Activated B cell treated with CpG ODN at 0.5 μM for 24 hours (primary cell): ENCODE results near the gene KLHL42. TPM values are rescaled to one million over a fixed set of nuclear protein-coding genes. Genes with fewer than 3 reads are reported as not detected.

Experiments
- ATAC-seq: fragments of 200-7000 bp; cut with Tn5 transposase; one replicate; pipeline ENCODE4 v1.10.0; 2021; ENCODE audit warnings: low read depth, mild to moderate bottlenecking, moderate library complexity
- CTCF ChIA-PET: fragments of 350-600 bp; sonication (Branson Sonifier 250); formaldehyde crosslinking; loops from one replicate; lab custom pipeline; 2021; ENCODE audit warnings: antibody characterized with exemption; lab: Charles Lee
- POLR2A ChIA-PET: fragments of 350-600 bp; sonication (Branson Sonifier 250); formaldehyde crosslinking; loops from one replicate; lab custom pipeline; 2021; ENCODE audit warnings: antibody characterized with exemption; lab: Charles Lee
- DNase-seq: peaks from one replicate; pipeline ENCODE4 v3.0.0; 2022
- H3K27ac Mint-ChIP-seq: one replicate; pipeline ENCODE4 v1.8.0; 2020; ENCODE audit warnings: mixed read lengths
- H3K27me3 Mint-ChIP-seq: one replicate; pipeline ENCODE4 v1.8.0; 2021; ENCODE audit warnings: mixed read lengths
- H3K36me3 Mint-ChIP-seq: one replicate; pipeline ENCODE4 v1.8.0; 2021; ENCODE audit warnings: low read depth, mixed read lengths
- H3K4me1 Mint-ChIP-seq: one replicate; pipeline ENCODE4 v1.8.0; 2021; ENCODE audit warnings: mixed read lengths
- H3K4me3 Mint-ChIP-seq: one replicate; pipeline ENCODE4 v1.8.0; 2020; ENCODE audit warnings: mild to moderate bottlenecking, mixed read lengths
- H3K9me3 Mint-ChIP-seq: one replicate; pipeline ENCODE4 v1.8.0; 2020; ENCODE audit warnings: mixed read lengths
- intact Hi-C: fragments of 100-400 bp; cut with micrococcal nuclease; formaldehyde crosslinking; loops from one replicate; pipeline ENCODE4 v1.15.1; 2024
- total RNA-seq: library from RNA; stranded (reverse); gene quantifications from 2 replicates; pipeline ENCODE4 v1.2.3, GENCODE V29; 2022
- TF ChIP-seq, protein P1 (sequence below): fragments of 200-600 bp; IDR thresholded peaks from one replicate; pipeline ENCODE4 v1.8.0; 2022; ENCODE audit warnings: antibody characterized with exemption, mild to moderate bottlenecking

KLHL42 gene
- total RNA-seq, 1 donor from 2014 or later = 19.3 TPM

DNA sequence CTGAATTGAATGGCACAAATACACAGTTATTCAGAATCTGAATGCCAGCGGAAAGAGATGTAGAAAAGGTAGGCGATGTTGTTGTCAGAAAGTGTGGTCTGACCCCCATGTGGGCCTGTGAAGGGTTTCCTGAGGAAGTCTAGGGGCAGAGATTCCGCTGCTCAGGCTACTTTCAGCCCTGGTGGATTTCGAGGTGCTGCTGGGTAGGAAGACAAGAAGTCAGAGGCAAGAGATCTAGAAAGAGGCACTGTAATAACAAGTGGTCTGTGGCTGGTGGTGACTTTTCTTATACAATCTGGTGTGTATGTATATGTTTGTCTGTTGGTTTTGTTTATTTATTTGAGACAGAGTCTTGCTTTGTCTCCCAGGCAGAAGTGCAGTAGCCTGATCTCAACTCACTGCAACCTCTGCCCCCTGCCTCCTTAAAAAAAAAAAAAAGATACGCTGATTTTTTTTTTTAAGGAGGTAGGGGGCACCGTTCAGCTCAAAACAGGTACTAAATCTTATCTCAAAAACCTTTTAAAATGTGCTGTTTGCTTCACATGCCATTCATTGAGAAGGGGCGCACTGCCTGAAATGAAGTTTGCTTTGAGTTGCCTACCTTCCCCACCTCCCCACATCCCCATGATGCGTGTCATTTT lies 27.1 kb downstream of the KLHL42 start:
- H3K27ac Mint-ChIP-seq = no peak overlapping the region
- ATAC-seq = no peak
- intact Hi-C loops = loop anchor here (5.0 kb wide), 1 partner anchor 135 kb away; no protein-coding TSS in a partner anchor
- ChIA-PET CTCF (no interaction called here), POLR2A (no interaction called here)
- no peak overlapping the region for H3K4me3 Mint-ChIP-seq
- TF ChIP-seq, protein P1, sequence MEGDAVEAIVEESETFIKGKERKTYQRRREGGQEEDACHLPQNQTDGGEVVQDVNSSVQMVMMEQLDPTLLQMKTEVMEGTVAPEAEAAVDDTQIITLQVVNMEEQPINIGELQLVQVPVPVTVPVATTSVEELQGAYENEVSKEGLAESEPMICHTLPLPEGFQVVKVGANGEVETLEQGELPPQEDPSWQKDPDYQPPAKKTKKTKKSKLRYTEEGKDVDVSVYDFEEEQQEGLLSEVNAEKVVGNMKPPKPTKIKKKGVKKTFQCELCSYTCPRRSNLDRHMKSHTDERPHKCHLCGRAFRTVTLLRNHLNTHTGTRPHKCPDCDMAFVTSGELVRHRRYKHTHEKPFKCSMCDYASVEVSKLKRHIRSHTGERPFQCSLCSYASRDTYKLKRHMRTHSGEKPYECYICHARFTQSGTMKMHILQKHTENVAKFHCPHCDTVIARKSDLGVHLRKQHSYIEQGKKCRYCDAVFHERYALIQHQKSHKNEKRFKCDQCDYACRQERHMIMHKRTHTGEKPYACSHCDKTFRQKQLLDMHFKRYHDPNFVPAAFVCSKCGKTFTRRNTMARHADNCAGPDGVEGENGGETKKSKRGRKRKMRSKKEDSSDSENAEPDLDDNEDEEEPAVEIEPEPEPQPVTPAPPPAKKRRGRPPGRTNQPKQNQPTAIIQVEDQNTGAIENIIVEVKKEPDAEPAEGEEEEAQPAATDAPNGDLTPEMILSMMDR = no peak
- H3K4me1 Mint-ChIP-seq = no peaks in the 10 kb centered on the region
- no peak for DNase-seq
- H3K36me3 Mint-ChIP-seq = no peaks in the 10 kb centered on the region
- no peaks in the 10 kb centered on the region for H3K9me3 Mint-ChIP-seq
- no peaks in the 10 kb centered on the region for H3K27me3 Mint-ChIP-seq

DNA sequence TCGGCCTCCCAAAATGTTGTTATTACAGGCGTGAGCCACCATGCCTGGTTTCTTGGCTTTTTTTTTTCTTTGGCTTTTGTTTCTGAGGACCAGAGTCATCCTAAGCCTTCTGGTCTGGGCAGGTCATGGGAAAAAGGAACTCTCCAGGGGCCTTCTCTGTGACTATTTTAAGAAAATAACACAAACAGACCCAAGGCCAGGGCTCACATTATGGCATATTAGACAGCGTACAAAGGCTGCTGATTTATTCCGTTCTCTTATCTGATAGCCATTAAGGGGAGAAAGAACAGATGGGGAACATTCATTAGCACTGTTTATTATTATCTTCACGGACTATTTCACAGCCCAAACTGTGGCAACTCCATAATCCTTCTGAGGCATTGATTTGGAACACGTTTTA lies 28.8 kb downstream of the KLHL42 start:
- Mint-ChIP-seq H3K9me3 (no peaks in the 10 kb centered on the region), H3K27me3 (no peaks in the 10 kb centered on the region), H3K4me3 (no peak overlapping the region), H3K36me3 (no peaks in the 10 kb centered on the region), H3K27ac (no peak overlapping the region), H3K4me1 (no peaks in the 10 kb centered on the region)
- DNase-seq = no peak
- intact Hi-C loops = loop anchor here (5.0 kb wide), 1 partner anchor 133 kb away; no protein-coding TSS in a partner anchor
- ChIA-PET CTCF (no interaction called here), POLR2A (no interaction called here)
- TF ChIP-seq, protein P1 = no peak
- ATAC-seq = no peak

DNA sequence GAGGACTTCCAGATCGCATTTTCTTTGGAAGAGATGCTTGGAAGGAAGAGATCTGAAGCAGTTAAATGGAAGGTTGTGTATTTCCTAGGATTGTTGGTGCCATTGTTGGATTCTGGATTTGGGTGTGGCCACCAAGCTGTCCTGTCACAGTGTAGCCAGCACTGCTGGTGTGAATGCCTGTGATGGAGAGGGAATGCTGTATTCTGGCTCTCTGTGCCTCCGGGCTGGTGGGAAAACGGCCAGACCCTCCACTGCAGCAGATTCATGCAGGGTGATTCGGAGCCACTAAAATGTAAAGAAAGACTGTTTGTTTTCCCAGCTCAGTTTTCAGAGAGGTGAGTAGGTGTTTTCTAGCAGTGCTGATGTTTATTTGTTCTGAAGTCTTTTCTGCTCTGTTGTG lies 30.7 kb downstream of the KLHL42 start:
- intact Hi-C loops = no loop called here
- no peak overlapping the region for H3K4me3 Mint-ChIP-seq
- TF ChIP-seq, protein P1 = no peak
- POLR2A ChIA-PET = no interaction called here
- no peaks in the 10 kb centered on the region for H3K36me3 Mint-ChIP-seq
- no peak overlapping the region for H3K27ac Mint-ChIP-seq
- DNase-seq (no peak), ATAC-seq (no peak)
- no peaks in the 10 kb centered on the region for H3K27me3 Mint-ChIP-seq
- H3K9me3 Mint-ChIP-seq = no peaks in the 10 kb centered on the region
- CTCF ChIA-PET = interaction anchor here (1.9 kb wide), 1 partner anchor 11 kb away, joined by 7 read pairs; no protein-coding TSS in a partner anchor
- no peaks in the 10 kb centered on the region for H3K4me1 Mint-ChIP-seq

DNA sequence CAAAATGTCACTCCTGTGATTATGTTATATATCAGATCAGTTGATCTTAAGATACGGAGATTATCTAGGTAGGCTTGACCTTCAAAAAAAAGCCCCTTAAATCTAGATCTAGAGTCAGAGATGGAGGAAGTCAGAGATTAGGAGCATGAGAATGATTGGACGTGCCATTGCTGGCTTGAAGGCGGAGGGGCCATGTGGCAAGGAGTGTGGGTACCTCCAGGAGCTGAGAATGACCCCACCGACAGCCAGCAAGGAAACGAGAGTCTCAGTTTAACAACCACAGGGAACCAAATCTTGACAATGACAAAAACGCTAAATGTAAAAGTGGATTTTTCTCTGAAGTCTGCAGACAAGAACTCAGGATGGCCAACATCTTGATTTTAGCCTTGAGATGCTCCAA lies 32.5 kb downstream of the KLHL42 start:
- CTCF ChIA-PET = no interaction called here

DNA sequence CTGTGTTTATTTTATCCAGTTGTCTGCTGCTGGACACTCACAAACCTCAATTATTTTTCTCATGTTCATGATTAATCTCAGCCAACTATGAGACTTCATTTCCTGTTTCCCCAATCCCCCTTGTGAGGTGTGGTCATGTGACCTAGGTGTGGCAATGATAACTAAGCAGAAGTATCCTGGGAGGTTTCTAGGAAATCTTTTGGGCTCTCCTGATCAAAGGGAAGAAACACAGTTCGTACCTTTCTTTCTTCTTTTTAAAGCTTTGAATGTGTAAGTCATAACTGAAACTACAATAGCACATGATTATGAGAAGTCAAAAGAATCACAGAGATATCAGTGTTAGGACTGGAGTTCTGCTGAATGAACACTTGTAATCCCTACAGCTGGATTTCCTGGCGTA lies 34.4 kb downstream of the KLHL42 start:
- no peaks in the 10 kb centered on the region for H3K9me3 Mint-ChIP-seq
- DNase-seq = no peak
- POLR2A ChIA-PET = no interaction called here
- ATAC-seq = no peak
- no peaks in the 10 kb centered on the region for H3K27me3 Mint-ChIP-seq
- H3K4me3 Mint-ChIP-seq = no peak overlapping the region
- intact Hi-C loops = no loop called here
- no peaks in the 10 kb centered on the region for H3K36me3 Mint-ChIP-seq
- H3K4me1 Mint-ChIP-seq = no peaks in the 10 kb centered on the region
- no peak overlapping the region for H3K27ac Mint-ChIP-seq
- TF ChIP-seq, protein P1 = no peak
- CTCF ChIA-PET = no interaction called here

More for the DNA sequence above, 32.5 kb downstream of the KLHL42 start:
- ATAC-seq (no peak), DNase-seq (no peak)
- Mint-ChIP-seq H3K27me3 (no peaks in the 10 kb centered on the region), H3K9me3 (no peaks in the 10 kb centered on the region), H3K36me3 (no peaks in the 10 kb centered on the region), H3K4me3 (no peak overlapping the region), H3K4me1 (no peaks in the 10 kb centered on the region), H3K27ac (no peak overlapping the region)
- TF ChIP-seq, protein P1 = no peak
- intact Hi-C loops = no loop called here
- POLR2A ChIA-PET = no interaction called here
